GM12878 (cell line): ENCODE measurements around the gene SEPHS1. TPM values are rescaled to one million over a fixed set of nuclear protein-coding genes. Genes with fewer than 3 reads are reported as not detected.

ENCODE experiments used
- ATAC-seq: fragments of 200-7000 bp; cut with Tn5 transposase; 3 replicates; pipeline ENCODE4 v1.9.1; 2020; ENCODE audit warnings: mild to moderate bottlenecking, moderate library complexity
- BruUV-seq: library from RNA; stranded (reverse); fragments of 400-500 nt; replicated peaks from 2 replicates; lab custom pipeline; 2021; lab: Mats Ljungman, UMichigan
- CTCF ChIA-PET: fragments of 300-600 bp; sonication (Branson Sonifier 250); formaldehyde crosslinking; extraction: SDS; loops from one replicate; lab custom pipeline; 2021; ENCODE audit warnings: inconsistent platforms; lab: Yijun Ruan, JAX
- POLR2A ChIA-PET: fragments of 350-600 bp; formaldehyde crosslinking; extraction: SDS; loops from one replicate; lab custom pipeline; 2021; ENCODE audit warnings: inconsistent platforms; lab: Charles Lee
- RAD21 ChIA-PET: fragments of 300-600 bp; sonication (Branson Sonifier 250); formaldehyde crosslinking; loops from one replicate; lab custom pipeline; 2023; ENCODE audit warnings: antibody characterized with exemption; ENCODE audit not compliant: unreplicated experiment; lab: Charles Lee
- SMC1A ChIA-PET: fragments of 300-600 bp; sonication (Branson Sonifier 250); formaldehyde crosslinking; loops from one replicate; lab custom pipeline; 2023; ENCODE audit not compliant: unreplicated experiment, uncharacterized antibody; lab: Charles Lee
- DNase-seq: peaks from one replicate; pipeline ENCODE4 v3.0.0-alpha.2; 2011; ENCODE audit warnings: low read depth, low spot score
- FAIRE-seq: peaks from 3 replicates; lab custom pipeline; 2011; peaks lifted over from hg19 to GRCh38; lab: Jason Lieb, UNC
- H2AFZ ChIP-seq: 2 replicates; pipeline ENCODE4 v1.6.0; 2011; ENCODE audit warnings: low read depth, low read length, control low read depth; ENCODE audit not compliant: control insufficient read depth
- H3K27ac ChIP-seq: 2 replicates; pipeline ENCODE4 v1.5.1; 2011; ENCODE audit warnings: control low read depth; ENCODE audit not compliant: control insufficient read depth, insufficient read depth
- H3K27me3 ChIP-seq, 2 experiments: replicated peaks in 1 of 2; 2 replicates each; pipeline versions ENCODE4 v1.6.0 to v1.6.1; 2011; ENCODE audit warnings: low read length in 1 of 2; ENCODE audit not compliant: control insufficient read depth in 2 of 2, insufficient read depth in 2 of 2
- H3K36me3 ChIP-seq, 2 experiments: 2 replicates each; pipeline ENCODE4 v1.5.1; 2011; ENCODE audit warnings: low read length in 1 of 2; ENCODE audit not compliant: control insufficient read depth in 2 of 2, insufficient read depth in 2 of 2
- H3K4me1 ChIP-seq: 2 replicates; pipeline ENCODE4 v1.6.1; 2011; ENCODE audit warnings: mild to moderate bottlenecking, low read length, moderate library complexity, mixed read lengths; ENCODE audit not compliant: control insufficient read depth, insufficient read depth
- H3K4me2 ChIP-seq: 2 replicates; pipeline ENCODE4 v1.6.0; 2011; ENCODE audit warnings: control low read depth; ENCODE audit not compliant: control insufficient read depth, insufficient read depth
- H3K4me3 ChIP-seq: fragments of 200-600 bp; sonication (generic); 2 replicates; pipeline ENCODE4 v1.5.1; 2016
- H3K79me2 ChIP-seq: 2 replicates; pipeline ENCODE4 v1.6.0; 2011; ENCODE audit warnings: low read length; ENCODE audit not compliant: control insufficient read depth, insufficient read depth
- H3K9ac ChIP-seq: 2 replicates; pipeline ENCODE4 v1.8.0; 2011; ENCODE audit warnings: low read length, control low read depth, mixed read lengths; ENCODE audit not compliant: control insufficient read depth, insufficient read depth
- H3K9me3 ChIP-seq: replicated peaks from 3 replicates; pipeline ENCODE4 v1.5.1; 2011; ENCODE audit warnings: mild to moderate bottlenecking, low read length; ENCODE audit not compliant: control insufficient read depth, insufficient read depth
- H4K20me1 ChIP-seq: 2 replicates; pipeline ENCODE4 v1.6.0; 2011; ENCODE audit not compliant: control insufficient read depth, insufficient read depth
- CBFB ChIP-seq: IDR thresholded peaks from 2 replicates; pipeline ENCODE4 v1.6.1; 2016; ENCODE audit warnings: antibody characterized with exemption, low read depth
- FOXK2 ChIP-seq: fragments of 450-650 bp; IDR thresholded peaks from 2 replicates; pipeline ENCODE4 v1.6.1; 2017; ENCODE audit warnings: mild to moderate bottlenecking, moderate library complexity
- GABPA ChIP-seq: IDR thresholded peaks from 2 replicates; pipeline ENCODE4 v1.6.1; 2014; ENCODE audit warnings: antibody characterized with exemption, low read depth, mild to moderate bottlenecking, inconsistent platforms
- KDM1A ChIP-seq: fragments of 200-600 bp; sonication (generic); IDR thresholded peaks from 2 replicates; pipeline ENCODE4 v1.6.1; 2016; ENCODE audit warnings: borderline replicate concordance
- NR2C2 ChIP-seq: IDR thresholded peaks from 2 replicates; pipeline ENCODE4 v1.6.1; 2011; ENCODE audit warnings: borderline replicate concordance, low read depth; ENCODE audit not compliant: control insufficient read depth, insufficient read length
- SP1 ChIP-seq: IDR thresholded peaks from one replicate; pipeline ENCODE4 v1.6.1; 2011; ENCODE audit warnings: low read depth, low read length
- TARDBP ChIP-seq: IDR thresholded peaks from 2 replicates; pipeline ENCODE4 v1.6.1; 2016; ENCODE audit warnings: borderline replicate concordance
- USF2 ChIP-seq: IDR thresholded peaks from 2 replicates; pipeline ENCODE4 v1.6.1; 2011; ENCODE audit warnings: low read depth, low read length, improper control_type of control experiment, borderline replicate concordance
- ZNF207 ChIP-seq: fragments of 450-650 bp; IDR thresholded peaks from 2 replicates; pipeline ENCODE4 v1.6.1; 2014; ENCODE audit warnings: antibody characterized with exemption, mild to moderate bottlenecking, borderline replicate concordance
- WGBS: methylation state at CpG from one replicate; pipeline ENCODE4 v1.1.6; 2016; ENCODE audit warnings: low lambda C conversion rate; ENCODE audit not compliant: insufficient replicate concordance, insufficient coverage; ENCODE audit errors: missing lambda C conversion rate; 5-methylcytosine and 5-hydroxymethylcytosine counted together
- in situ Hi-C: fragments of 300-500 bp; cut with MboI; formaldehyde crosslinking; loops from 9 replicates; pipeline ENCODE4 v1.14.3; 2018; ENCODE audit warnings: mixed read lengths
- intact Hi-C: fragments of 100-400 bp; cut with micrococcal nuclease; formaldehyde crosslinking; loops from one replicate; pipeline ENCODE4 v1.14.2; 2022; ENCODE audit not compliant: unreplicated experiment
- polyA plus RNA-seq, 11 experiments: library from polyadenylated mRNA; depleted of rRNA in 4 of 11; unstranded in 6 of 11; stranded (reverse) in 5 of 11; fragments of >200 nt; fragmentation: Nextera tagmentation in 4 of 11; fragmentation: Illumina TruSeq in 1 of 11; extraction: Ambion mirVana in 4 of 11; extraction: Trizol in 1 of 11; gene quantifications; 1 replicate in 1 of 11; 2 replicates in 10 of 11; pipeline versions ENCODE4 v1.2.1 to v1.2.3, GENCODE V29; 2011 to 2016; ENCODE audit warnings: inconsistent platforms in 2 of 11, missing spikeins in 2 of 11, low read depth in 1 of 11
- total RNA-seq, 4 experiments: library from RNA; depleted of rRNA in 3 of 4; stranded (reverse); fragments of >200 nt in 3 of 4; fragmentation: Illumina TruSeq in 1 of 4; extraction: Trizol in 1 of 4; gene quantifications; 2 replicates each; pipeline versions ENCODE4 v1.2.1 to v1.2.3, GENCODE V29; 2013 to 2021
- TF ChIP-seq, protein P1 (sequence below): fragments of 450-650 bp; IDR thresholded peaks from 2 replicates; pipeline ENCODE4 v1.6.1; 2016; ENCODE audit warnings: mild to moderate bottlenecking
- TF ChIP-seq, protein P2 (sequence below): fragments of 450-650 bp; IDR thresholded peaks from 2 replicates; pipeline ENCODE4 v1.6.1; 2017; ENCODE audit warnings: mild to moderate bottlenecking, moderate library complexity
- TF ChIP-seq, protein P3 (sequence below): IDR thresholded peaks from 2 replicates; pipeline ENCODE4 v1.6.1; 2011; ENCODE audit warnings: borderline replicate concordance, low read depth, mild to moderate bottlenecking, moderate library complexity, low read length; ENCODE audit not compliant: insufficient read depth, poor library complexity, severe bottlenecking

The SEPHS1 gene
- total and polyA plus RNA-seq, 10 of the 15 experiments (the other 5 are each of a cell fraction or from before 2014, with no cell fraction given), result 14.7 to 85.4 (median 48.5) TPM

- no peak for TF ChIP-seq CBFB
- TF ChIP-seq, protein P1, sequence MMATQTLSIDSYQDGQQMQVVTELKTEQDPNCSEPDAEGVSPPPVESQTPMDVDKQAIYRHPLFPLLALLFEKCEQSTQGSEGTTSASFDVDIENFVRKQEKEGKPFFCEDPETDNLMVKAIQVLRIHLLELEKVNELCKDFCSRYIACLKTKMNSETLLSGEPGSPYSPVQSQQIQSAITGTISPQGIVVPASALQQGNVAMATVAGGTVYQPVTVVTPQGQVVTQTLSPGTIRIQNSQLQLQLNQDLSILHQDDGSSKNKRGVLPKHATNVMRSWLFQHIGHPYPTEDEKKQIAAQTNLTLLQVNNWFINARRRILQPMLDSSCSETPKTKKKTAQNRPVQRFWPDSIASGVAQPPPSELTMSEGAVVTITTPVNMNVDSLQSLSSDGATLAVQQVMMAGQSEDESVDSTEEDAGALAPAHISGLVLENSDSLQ, result no peak
- TF ChIP-seq FOXK2, result no peak
- TF ChIP-seq USF2, result no peak
- TF ChIP-seq KDM1A, result no peak
- TF ChIP-seq ZNF207, result no peak
- TF ChIP-seq SP1, result no peak
Measured at GRCh38 chr10:13299437-13300287, 48.4 kb downstream of the SEPHS1 start, which contains the start of gene PHYH (continued).

GRCh38 chr10:13298748-13299436, 49.2 kb downstream of the SEPHS1 start:
- ATAC-seq, result no peak
- Histone ChIP-seq H3K36me3 (no peaks in the 10 kb centered on the region), H4K20me1 (no peaks in the 10 kb centered on the region), H3K4me1 (peaks cover 3% of the 10 kb centered on the region; the same call in 1 of the 2 replicates), H3K9ac (peak overlapping the region; percentile 76), H3K27me3 (no peaks in the 10 kb centered on the region), H3K4me2 (peak overlapping the region; percentile 91), H3K9me3 (no peaks in the 10 kb centered on the region), H3K27ac (no peak overlapping the region), H3K79me2 (no peaks in the 10 kb centered on the region), H2AFZ (peak overlapping the region; percentile 90), H3K4me3 (peak overlapping the region; percentile 66)
- CTCF ChIA-PET, result interaction anchor here (0.6 to 1.5 kb wide), 4 partner anchors 53 to 361 kb away, joined by 3 to 4 read pairs (median 4); partner anchors contain the start of gene MCM10
- no TSS peak for BruUV-seq
- DNase-seq, result no peak
- SMC1A ChIA-PET, result interaction anchor here (0.9 kb wide), 1 partner anchor 21 kb away, joined by 3 read pairs; no protein-coding TSS in a partner anchor
- in situ Hi-C loops (no loop called here), intact Hi-C loops (no loop called here)
- POLR2A ChIA-PET, result interaction anchor here (0.7 kb wide), 1 partner anchor 9 kb away, joined by 3 read pairs; no protein-coding TSS in a partner anchor
- peak; percentile 7 for FAIRE-seq
- WGBS, result 70% methylated on average over 20 of the region's 20 CpGs
- RAD21 ChIA-PET, result no interaction called here
- TF ChIP-seq, protein P2, sequence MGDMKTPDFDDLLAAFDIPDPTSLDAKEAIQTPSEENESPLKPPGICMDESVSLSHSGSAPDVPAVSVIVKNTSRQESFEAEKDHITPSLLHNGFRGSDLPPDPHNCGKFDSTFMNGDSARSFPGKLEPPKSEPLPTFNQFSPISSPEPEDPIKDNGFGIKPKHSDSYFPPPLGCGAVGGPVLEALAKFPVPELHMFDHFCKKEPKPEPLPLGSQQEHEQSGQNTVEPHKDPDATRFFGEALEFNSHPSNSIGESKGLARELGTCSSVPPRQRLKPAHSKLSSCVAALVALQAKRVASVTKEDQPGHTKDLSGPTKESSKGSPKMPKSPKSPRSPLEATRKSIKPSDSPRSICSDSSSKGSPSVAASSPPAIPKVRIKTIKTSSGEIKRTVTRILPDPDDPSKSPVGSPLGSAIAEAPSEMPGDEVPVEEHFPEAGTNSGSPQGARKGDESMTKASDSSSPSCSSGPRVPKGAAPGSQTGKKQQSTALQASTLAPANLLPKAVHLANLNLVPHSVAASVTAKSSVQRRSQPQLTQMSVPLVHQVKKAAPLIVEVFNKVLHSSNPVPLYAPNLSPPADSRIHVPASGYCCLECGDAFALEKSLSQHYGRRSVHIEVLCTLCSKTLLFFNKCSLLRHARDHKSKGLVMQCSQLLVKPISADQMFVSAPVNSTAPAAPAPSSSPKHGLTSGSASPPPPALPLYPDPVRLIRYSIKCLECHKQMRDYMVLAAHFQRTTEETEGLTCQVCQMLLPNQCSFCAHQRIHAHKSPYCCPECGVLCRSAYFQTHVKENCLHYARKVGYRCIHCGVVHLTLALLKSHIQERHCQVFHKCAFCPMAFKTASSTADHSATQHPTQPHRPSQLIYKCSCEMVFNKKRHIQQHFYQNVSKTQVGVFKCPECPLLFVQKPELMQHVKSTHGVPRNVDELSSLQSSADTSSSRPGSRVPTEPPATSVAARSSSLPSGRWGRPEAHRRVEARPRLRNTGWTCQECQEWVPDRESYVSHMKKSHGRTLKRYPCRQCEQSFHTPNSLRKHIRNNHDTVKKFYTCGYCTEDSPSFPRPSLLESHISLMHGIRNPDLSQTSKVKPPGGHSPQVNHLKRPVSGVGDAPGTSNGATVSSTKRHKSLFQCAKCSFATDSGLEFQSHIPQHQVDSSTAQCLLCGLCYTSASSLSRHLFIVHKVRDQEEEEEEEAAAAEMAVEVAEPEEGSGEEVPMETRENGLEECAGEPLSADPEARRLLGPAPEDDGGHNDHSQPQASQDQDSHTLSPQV, result no peak
- TF ChIP-seq, protein P3, sequence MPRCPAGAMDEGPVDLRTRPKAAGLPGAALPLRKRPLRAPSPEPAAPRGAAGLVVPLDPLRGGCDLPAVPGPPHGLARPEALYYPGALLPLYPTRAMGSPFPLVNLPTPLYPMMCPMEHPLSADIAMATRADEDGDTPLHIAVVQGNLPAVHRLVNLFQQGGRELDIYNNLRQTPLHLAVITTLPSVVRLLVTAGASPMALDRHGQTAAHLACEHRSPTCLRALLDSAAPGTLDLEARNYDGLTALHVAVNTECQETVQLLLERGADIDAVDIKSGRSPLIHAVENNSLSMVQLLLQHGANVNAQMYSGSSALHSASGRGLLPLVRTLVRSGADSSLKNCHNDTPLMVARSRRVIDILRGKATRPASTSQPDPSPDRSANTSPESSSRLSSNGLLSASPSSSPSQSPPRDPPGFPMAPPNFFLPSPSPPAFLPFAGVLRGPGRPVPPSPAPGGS, result no peak
- TF ChIP-seq NR2C2 (no peak), TARDBP (no peak), GABPA (no peak)
